HG03108 (cell line): ENCODE data around the gene KLHL6.

ENCODE experiments used
- ATAC-seq: cut with Tn5 transposase; IDR thresholded peaks from one replicate; pipeline ENCODE4 v1.9.1; 2021; ENCODE audit warnings: moderate library complexity; ENCODE audit not compliant: unreplicated experiment

Gene KLHL6

DNA sequence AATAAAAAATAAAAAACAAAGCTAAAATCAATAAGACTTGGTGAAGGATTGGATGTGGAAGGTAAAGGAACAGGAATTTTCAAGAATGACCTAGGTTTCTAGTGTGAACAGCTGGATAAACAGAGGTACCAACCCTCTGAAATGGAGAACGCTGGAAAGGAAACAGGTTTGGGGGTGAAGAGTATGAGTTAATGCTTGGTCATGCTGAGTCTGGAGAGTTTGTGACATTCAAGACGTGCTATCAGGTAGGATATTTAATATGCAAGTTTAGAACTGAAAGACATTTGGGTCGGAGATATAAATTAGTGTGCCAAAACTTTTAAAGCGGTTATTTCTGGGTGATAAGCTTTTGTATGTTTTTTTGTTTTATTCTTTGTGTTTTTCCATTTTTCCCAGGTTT is 11.4 kb upstream of the KLHL6 start:
- ATAC-seq = no peak

- no peak for ATAC-seq
Observed at GRCh38 chr3:183564046-183564445, 8.5 kb upstream of the KLHL6 start.

- ATAC-seq = no peak
Observed at GRCh38 chr3:183563536-183563874, 8.0 kb upstream of the KLHL6 start.

GRCh38 chr3:183560607-183561006 is 5.1 kb upstream of the KLHL6 start:
- ATAC-seq = no peak

GRCh38 chr3:183558495-183558894 is 3.0 kb upstream of the KLHL6 start:
- ATAC-seq = no peak

DNA sequence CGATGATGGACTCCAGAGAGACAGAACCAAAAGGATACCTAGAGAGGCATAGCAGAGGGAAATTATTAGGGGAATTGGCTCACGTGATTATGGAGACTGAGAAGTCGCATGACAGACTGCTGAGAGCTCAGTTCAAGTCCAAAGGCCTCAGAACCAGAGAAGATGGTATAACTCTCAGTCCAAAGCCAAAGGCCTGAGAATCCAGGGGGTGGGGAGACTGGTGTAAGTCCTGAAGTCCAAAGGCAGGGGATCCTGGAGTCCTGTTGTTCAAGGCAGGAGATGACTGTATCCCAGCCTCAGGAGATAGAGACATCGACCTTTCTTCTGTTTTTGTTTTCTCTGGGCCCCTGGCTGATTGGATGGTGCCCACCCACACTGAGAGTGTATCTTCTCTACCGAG is 1.2 kb upstream of the KLHL6 start:
- no peak for ATAC-seq

- ATAC-seq = no peak
Observed at GRCh38 chr3:183554377-183554776, 1.1 kb downstream of the KLHL6 start.

DNA sequence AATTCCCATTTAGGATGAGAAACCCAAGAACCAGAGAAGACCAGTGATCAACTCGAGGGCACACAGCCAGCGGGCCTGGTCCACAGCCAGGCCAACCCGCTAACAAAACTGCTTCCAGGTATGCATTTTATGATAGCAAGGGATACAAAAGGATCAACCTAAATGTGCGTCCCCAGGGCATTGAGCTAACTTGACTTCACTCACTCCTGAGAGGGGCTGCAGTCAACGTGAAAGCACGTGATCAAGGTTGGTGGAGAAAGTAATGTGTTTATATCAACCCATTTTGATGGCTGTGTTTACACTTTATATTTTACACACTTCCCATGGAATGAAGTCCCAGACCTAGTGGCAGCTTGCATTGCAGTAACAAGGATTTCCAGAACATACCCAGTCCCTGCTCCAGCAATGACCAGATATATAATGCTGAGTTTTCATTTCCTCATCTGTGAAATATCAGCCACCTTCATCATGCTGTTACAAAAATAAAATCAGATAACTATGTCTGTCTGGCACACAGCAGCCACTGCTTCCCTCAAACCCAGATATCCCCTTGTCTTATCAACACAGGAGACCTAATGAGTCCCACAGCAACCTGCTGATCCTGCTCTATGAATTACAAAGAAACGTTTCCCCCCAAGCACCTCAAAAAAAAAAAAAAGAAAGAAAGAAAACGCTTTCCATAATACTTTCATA is 2.0 kb downstream of the KLHL6 start:
- no peak for ATAC-seq

- no peak for ATAC-seq
Observed at GRCh38 chr3:183551930-183552329, 3.6 kb downstream of the KLHL6 start.

DNA sequence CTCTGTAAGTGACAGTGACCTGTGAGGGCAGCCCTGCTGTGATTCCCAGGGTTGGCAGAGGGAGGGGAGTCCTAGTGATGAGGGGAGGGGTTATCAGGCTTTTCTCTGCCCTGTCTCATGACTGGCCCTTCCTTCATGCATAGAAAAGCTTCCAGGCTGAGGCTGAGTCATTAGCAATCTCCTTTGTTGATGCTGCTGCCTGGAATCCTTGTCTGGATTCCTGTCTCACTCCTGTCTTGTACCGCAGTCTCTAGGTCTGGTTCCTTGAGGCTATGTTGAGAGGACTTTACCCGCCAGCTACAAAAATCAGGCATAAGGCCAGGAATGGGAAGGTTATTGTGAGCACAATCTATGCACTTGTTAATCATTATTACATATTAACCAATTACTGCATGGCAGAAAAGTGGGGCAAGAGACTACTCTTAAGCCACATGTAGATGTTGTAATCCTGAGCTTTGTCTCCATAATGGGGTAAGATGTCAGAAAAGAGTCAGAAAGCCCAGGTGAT is 7.2 kb downstream of the KLHL6 start:
- ATAC-seq = no peak

DNA sequence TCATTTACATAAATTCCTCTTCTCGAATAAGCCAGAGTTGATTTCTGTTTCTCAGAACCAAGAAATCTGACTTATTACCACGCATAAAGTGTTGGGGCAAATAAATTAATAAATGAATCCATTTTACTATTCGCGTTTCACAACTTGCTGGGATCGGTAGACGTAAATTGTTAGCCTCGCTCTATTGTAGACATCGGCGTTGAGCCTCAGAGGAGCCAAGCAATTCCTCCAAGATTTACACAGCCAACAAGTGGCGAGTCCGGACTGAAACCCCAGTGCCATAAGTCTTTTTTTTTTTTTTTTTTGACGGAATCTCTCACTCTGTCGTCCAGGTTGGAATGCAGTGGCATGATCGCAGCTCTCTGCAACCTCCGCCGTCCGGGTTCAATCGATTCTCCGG is 8.9 kb downstream of the KLHL6 start:
- no peak for ATAC-seq

GRCh38 chr3:183545708-183546107 is 9.8 kb downstream of the KLHL6 start:
- ATAC-seq = no peak

DNA sequence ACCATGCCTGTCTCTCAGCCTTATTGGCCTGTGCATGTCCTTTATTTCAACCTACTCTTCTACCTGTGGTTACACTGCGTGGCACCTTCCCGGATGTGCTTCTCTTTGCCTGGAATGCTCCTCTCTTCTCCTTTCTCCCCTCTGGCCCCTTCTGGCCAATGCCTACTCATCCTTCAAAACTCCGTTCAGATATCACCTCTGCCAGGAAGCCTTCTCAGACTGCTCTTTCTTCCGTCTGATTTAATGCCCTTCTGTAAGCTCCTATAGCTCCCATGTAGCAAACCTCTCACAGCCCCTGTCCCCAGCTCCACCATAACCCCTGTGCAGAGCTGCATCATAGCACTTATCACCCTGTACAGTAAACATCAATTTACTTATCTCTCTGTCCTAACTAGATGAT is 13.2 kb downstream of the KLHL6 start:
- ATAC-seq = no peak

DNA sequence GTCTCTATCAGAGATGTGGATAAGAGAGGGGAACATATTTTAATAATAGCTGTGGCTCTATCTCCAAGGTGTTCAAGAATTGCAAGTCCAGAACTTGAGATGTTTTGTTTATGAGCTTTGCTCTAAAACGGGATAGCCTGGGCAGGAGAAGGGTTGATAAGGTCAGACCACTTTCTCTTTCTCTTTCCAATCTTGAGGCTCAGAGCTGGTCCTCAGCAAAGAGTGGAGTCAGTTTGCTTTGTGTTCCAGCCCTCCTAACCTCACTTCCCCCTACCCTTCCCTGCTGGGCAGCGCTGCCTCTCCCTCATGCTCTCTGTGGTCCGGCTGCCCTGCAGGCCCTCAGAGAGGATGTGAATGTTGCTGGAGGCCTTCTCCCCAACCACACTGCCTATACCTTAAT is 13.8 kb downstream of the KLHL6 start:
- ATAC-seq = no peak

GRCh38 chr3:183541235-183541655 is 14.3 kb downstream of the KLHL6 start:
- ATAC-seq = no peak

DNA sequence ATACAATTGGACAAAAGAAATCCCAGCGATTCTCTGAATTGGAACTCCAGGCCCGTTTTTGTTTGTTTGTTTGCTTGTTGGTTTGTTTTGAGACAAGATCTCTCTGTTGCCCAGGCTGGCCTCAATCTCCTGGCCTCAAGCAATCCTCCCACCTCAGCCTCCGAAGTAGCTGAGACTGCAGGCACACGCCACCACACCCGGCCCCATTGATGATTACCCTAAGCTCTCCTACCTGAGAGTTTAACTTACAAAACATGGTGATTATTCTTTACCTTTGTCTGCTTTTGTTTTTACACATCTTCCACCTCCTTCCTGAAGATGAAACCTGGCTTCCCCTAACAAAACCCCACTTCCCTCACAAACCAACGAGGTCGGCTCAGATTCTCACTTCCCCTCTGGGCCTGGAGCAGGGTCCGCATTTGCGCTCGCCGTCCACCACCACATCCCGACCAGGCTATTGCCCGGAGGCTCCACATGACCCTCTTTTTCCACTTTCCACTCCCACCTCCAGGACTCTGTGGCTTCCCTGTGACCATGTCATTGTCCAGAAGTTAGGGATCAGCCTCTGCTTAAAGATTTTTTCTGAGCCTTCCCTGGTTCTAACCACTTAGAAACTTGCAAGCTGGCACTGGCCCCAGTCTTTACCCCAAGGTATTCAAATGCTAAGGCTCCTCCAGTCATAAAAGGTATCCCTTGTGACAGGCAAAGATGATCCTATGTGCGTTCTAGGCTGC is 14.8 kb downstream of the KLHL6 start:
- no peak for ATAC-seq

- ATAC-seq = no peak
Observed at GRCh38 chr3:183539811-183540210, 15.7 kb downstream of the KLHL6 start.

DNA sequence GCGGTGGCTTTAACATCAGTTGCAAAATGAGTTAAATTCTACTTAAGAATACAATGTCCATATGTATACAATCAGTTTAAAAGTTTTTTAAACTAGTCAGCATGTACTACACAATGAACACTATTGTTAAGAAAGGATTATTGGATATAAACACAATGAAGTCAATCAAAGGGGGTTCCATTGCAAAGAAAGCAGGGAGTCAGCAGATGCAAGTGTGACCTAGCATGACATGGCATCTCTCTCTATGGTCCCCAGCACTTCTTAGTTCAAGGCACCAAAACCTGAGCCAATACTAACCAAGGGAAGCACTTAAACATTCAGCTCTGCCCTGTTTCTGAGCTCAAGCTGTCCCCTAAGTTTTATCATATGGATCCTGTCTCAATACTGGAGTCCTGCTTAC is 17.0 kb downstream of the KLHL6 start:
- ATAC-seq = no peak

DNA sequence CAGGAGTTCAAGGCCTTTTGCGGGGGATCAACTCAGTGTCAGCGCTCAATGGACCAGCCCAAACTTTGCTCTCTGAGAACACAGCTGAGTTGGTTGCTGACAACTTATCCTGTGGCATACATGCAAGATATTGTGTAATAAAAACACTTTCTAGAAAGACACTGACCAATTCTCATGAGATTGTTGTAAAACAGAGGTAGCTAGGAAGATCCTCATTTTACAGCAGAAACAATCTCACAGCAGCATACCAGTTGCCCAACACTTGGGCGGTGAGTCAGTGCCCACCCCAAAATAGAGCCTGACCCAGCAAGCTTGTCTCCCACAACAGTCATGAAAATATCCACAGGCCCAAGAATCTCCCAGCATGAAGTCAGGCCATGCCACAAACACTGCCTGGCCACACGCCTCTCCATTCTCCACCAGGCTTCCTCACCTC is 18.2 kb downstream of the KLHL6 start:
- no peak for ATAC-seq

DNA sequence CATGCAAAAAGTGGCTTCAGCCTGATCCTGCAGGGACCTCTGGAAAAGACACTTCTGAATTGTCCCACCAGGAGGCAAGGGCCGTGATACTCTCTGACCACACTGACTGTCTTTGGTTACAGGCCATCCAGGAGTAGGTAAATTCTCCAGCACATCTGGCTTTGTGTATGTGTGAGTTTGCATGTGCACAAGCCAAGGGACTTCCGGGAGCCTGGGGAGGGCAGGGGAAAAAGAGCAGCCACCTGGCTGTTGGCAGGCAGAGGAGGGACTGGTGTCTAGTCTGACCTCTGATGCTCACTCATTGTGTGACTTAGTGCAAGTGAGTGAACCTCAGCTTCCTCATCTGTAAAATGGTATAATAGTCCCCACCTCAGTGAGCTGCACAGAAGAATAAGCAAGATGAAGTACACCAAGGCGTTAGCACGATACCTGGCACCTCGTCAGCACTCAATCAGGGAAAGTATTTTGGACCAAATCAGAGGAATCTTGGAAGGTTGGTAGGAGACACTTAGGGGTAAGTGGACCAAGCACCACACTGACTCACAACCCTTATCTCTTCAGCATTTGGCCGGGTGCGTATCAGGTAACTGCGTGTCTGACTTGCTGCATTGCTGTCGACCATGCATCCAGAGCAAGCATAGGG is 19.1 kb downstream of the KLHL6 start:
- peak; percentile 51 for ATAC-seq

- no peak for ATAC-seq
Observed at GRCh38 chr3:183534249-183534648, 21.3 kb downstream of the KLHL6 start.
